GM19238 (cell line): ENCODE data around the gene NCOA3.
"Not testable (repeated sequence)": the region's sequence is repeated elsewhere in the genome, so short reads cannot be mapped to it uniquely, and the experiment has no call there.

Source experiments
- DNase-seq: peaks from one replicate; pipeline ENCODE4 v3.0.0; 2011; ENCODE audit warnings: low spot score; ENCODE audit not compliant: insufficient read length

The NCOA3 gene

GRCh38 chr20:47535994-47536393, 34.3 kb downstream of the NCOA3 start:
- DNase-seq: no peak

- DNase-seq: no peak
These were observed 39.0 kb downstream of the NCOA3 start for GRCh38 chr20:47540443-47541354.

GRCh38 chr20:47541355-47541922, 39.8 kb downstream of the NCOA3 start:
- DNase-seq: no peak

GRCh38 chr20:47543006-47543431, 41.3 kb downstream of the NCOA3 start:
- no peak for DNase-seq

GRCh38 chr20:47544240-47544639, 42.6 kb downstream of the NCOA3 start:
- DNase-seq: no peak

GRCh38 chr20:47544852-47545251, 43.2 kb downstream of the NCOA3 start:
- no peak for DNase-seq

GRCh38 chr20:47545499-47545898, 43.8 kb downstream of the NCOA3 start:
- no peak for DNase-seq

- no peak for DNase-seq
These were observed 44.7 kb downstream of the NCOA3 start for GRCh38 chr20:47546184-47547033.

GRCh38 chr20:47547034-47547387, 45.3 kb downstream of the NCOA3 start:
- DNase-seq: no peak

GRCh38 chr20:47549671-47550070, 48.0 kb downstream of the NCOA3 start:
- no peak for DNase-seq

GRCh38 chr20:47551222-47551621, 49.5 kb downstream of the NCOA3 start:
- DNase-seq: no peak

GRCh38 chr20:47551841-47552240, 50.2 kb downstream of the NCOA3 start:
- DNase-seq: no peak

GRCh38 chr20:47552996-47553395, 51.3 kb downstream of the NCOA3 start:
- no peak for DNase-seq

GRCh38 chr20:47553594-47554235, 52.0 kb downstream of the NCOA3 start:
- not testable (repeated sequence) for DNase-seq

GRCh38 chr20:47554283-47554682, 52.6 kb downstream of the NCOA3 start:
- not testable (repeated sequence) for DNase-seq

- DNase-seq: no peak
These were observed 55.5 kb downstream of the NCOA3 start for GRCh38 chr20:47557218-47557617.

GRCh38 chr20:47557791-47558190, 56.1 kb downstream of the NCOA3 start:
- DNase-seq: no peak

- DNase-seq: no peak
These were observed 56.8 kb downstream of the NCOA3 start for GRCh38 chr20:47558295-47559066.

GRCh38 chr20:47559141-47559540, 57.5 kb downstream of the NCOA3 start:
- no peak for DNase-seq

- no peak for DNase-seq
These were observed 59.5 kb downstream of the NCOA3 start for GRCh38 chr20:47561180-47561579.
